ENCODE measurements around the gene EVX2. TPM values are rescaled to one million over a fixed set of nuclear protein-coding genes. Genes with fewer than 3 reads are reported as not detected.

Gene EVX2
- polyA plus RNA-seq, 1 of the 3 experiments (the other 2 are of a cell fraction): not detected

GRCh38 chr2:176092270-176093144 lies 8.7 kb upstream of the EVX2 start, which contains the start of gene HOXD13:
HOXD13 (plus strand) TSS chr2:176092721; CDS start chr2:176092891, 170 bp downstream.
- Histone ChIP-seq H3K4me3 (ENCODE audit: low read depth in 2 of 2, low read length in 1 of 2) (peak within 1 kb of the TSS in 1 of 2 experiments; percentile 38; a peak in 3 of 4 replicates), H3K27me3 (ENCODE audit: insufficient read depth) (peaks cover 94% of the 10 kb centered on the region), H3F3A (replicated peaks; ENCODE audit: insufficient read depth) (no peaks in the 10 kb centered on the region), H3K9me2 (no peaks in the 10 kb centered on the region), H3K9me3 (no peaks in the 10 kb centered on the region), H4K20me1 (ENCODE audit: insufficient read depth) (no peaks in the 10 kb centered on the region), H2AFZ (ENCODE audit: low read depth) (no peak within 1 kb of the TSS), H3K4me2 (peak within 1 kb of the TSS; percentile 65; the same call in 1 of the 2 replicates), H3K36me3 (replicated peaks in 1 of 2; ENCODE audit: control insufficient read depth in 1 of 2, insufficient read depth in 2 of 2, low read length in 1 of 2) (no peaks in the 10 kb centered on the region), H3K4me1 (ENCODE audit: control insufficient read depth in 1 of 2, insufficient read depth in 2 of 2, low read depth in 1 of 2, low read length in 1 of 2) (peaks cover 0 to 19% of the 10 kb centered on the region in 2 experiments; a peak in 1 of 4 replicates), H3K79me2 (ENCODE audit: insufficient read depth) (no peaks in the 10 kb centered on the region), H3K9ac (no peak within 1 kb of the TSS), H3K27ac (ENCODE audit: low read depth in 2 of 2, low read length in 1 of 2) (no peak within 1 kb of the TSS)
- TF ChIP-seq RAD21 (IDR thresholded peaks at IDR 0.05; ENCODE audit: low read length) (no peak), GATA2 (CRISPR knock-in tag; IDR thresholded peaks at IDR 0.05) (no peak), EP300 (IDR thresholded peaks at IDR 0.05; ENCODE audit: borderline replicate concordance in 1 of 2, low read depth in 1 of 2, low read length in 1 of 2) (no peak), NFIC (IDR thresholded peaks at IDR 0.05; ENCODE audit: borderline replicate concordance) (no peak), NRF1 (IDR thresholded peaks at IDR 0.05; ENCODE audit: low read depth, low read length) (no peak), RCOR1 (IDR thresholded peaks at IDR 0.05; ENCODE audit: low read length) (no peak), MAX (IDR thresholded peaks at IDR 0.05; ENCODE audit: low read depth) (no peak), CTCF (IDR thresholded peaks at IDR 0.05) (no peak), FOXJ3 (CRISPR knock-in tag; IDR thresholded peaks at IDR 0.05) (no peak), ZBTB33 (IDR thresholded peaks at IDR 0.05; ENCODE audit: borderline replicate concordance, low read depth) (no peak)
- POLR2A ChIA-PET: interaction anchor here (0.7 kb wide), 1 partner anchor 111 kb away, joined by 3 read pairs; no protein-coding TSS in a partner anchor
- CTCF ChIA-PET: interaction anchor here (0.7 to 13.5 kb wide), 10 partner anchors 9 to 1393 kb away, joined by 3 to 264 read pairs (median 4); partner anchors contain the start of genes EVX2, HOXD10, HOXD11 and HOXD9
- peak; percentile 72 for DNase-seq
- WGBS (ENCODE audit: low lambda C conversion rate): 6% methylated on average over 33 of the region's 95 CpGs
